GM23338 (cell line): ENCODE data around the gene KDM6A. TPM values are rescaled to one million over a fixed set of nuclear protein-coding genes. Genes with fewer than 3 reads are reported as not detected.

Experiments used
- ATAC-seq: fragments of 200-7000 bp; cut with Tn5 transposase; 3 replicates; pipeline ENCODE4 v1.9.1; 2020
- DNase-seq: peaks from one replicate; pipeline ENCODE4 v3.0.0-alpha.2; 2015; ENCODE audit warnings: low spot score
- H2AFZ ChIP-seq: fragments of 200-600 bp; sonication (generic); 2 replicates; pipeline ENCODE4 v1.8.0; 2016; ENCODE audit warnings: antibody characterized with exemption, mild to moderate bottlenecking, moderate library complexity
- H3F3A ChIP-seq: fragments of 200-600 bp; sonication (generic); replicated peaks from 2 replicates; pipeline ENCODE4 v1.8.0; 2017; ENCODE audit warnings: antibody characterized with exemption, mixed run types, low read depth
- H3K27ac ChIP-seq: fragments of 200-600 bp; sonication (generic); 2 replicates; pipeline ENCODE4 v1.6.1; 2016; ENCODE audit warnings: low read depth
- H3K27me3 ChIP-seq: fragments of 200-600 bp; sonication (generic); 2 replicates; pipeline ENCODE4 v1.8.0; 2016; ENCODE audit warnings: mild to moderate bottlenecking, mixed run types, moderate library complexity; ENCODE audit not compliant: insufficient read depth
- H3K36me3 ChIP-seq: fragments of 200-600 bp; sonication (generic); 2 replicates; pipeline ENCODE4 v1.8.0; 2016; ENCODE audit warnings: mild to moderate bottlenecking; ENCODE audit not compliant: insufficient read depth
- H3K4me1 ChIP-seq: fragments of 200-600 bp; sonication (generic); 2 replicates; pipeline ENCODE4 v1.8.0; 2016; ENCODE audit warnings: mild to moderate bottlenecking, moderate library complexity; ENCODE audit not compliant: insufficient read depth
- H3K4me2 ChIP-seq: fragments of 200-600 bp; sonication (generic); 2 replicates; pipeline ENCODE4 v1.7.1; 2017; ENCODE audit warnings: mixed run types
- H3K4me3 ChIP-seq: fragments of 200-600 bp; sonication (generic); 2 replicates; pipeline ENCODE4 v1.6.1; 2016; ENCODE audit warnings: mixed run types
- H3K79me2 ChIP-seq: fragments of 200-600 bp; sonication (generic); replicated peaks from 2 replicates; pipeline ENCODE4 v1.8.0; 2017; ENCODE audit warnings: mild to moderate bottlenecking; ENCODE audit not compliant: insufficient read depth
- H3K9me2 ChIP-seq: fragments of 200-600 bp; sonication (generic); 2 replicates; pipeline ENCODE4 v1.8.0; 2017; ENCODE audit not compliant: insufficient read depth
- H4K20me1 ChIP-seq: fragments of 200-600 bp; sonication (generic); replicated peaks from 2 replicates; pipeline ENCODE4 v1.8.0; 2017; ENCODE audit warnings: mild to moderate bottlenecking; ENCODE audit not compliant: insufficient read depth
- H3K27ac Mint-ChIP-seq: 2 replicates; pipeline ENCODE4 v1.8.0; 2020; ENCODE audit warnings: inconsistent platforms, mild to moderate bottlenecking, moderate library complexity, mixed read lengths
- H3K27me3 Mint-ChIP-seq: 3 replicates; pipeline ENCODE4 v1.8.0; 2022; ENCODE audit warnings: low read depth, mild to moderate bottlenecking, moderate library complexity, mixed read lengths, inconsistent platforms; ENCODE audit not compliant: insufficient read depth, poor library complexity
- H3K36me3 Mint-ChIP-seq: 3 replicates; pipeline ENCODE4 v1.8.0; 2021; ENCODE audit warnings: low read depth, mild to moderate bottlenecking, inconsistent platforms, moderate library complexity, mixed read lengths
- H3K4me1 Mint-ChIP-seq: 3 replicates; pipeline ENCODE4 v1.8.0; 2020; ENCODE audit warnings: mild to moderate bottlenecking, inconsistent platforms, mixed read lengths
- H3K4me3 Mint-ChIP-seq: 3 replicates; pipeline ENCODE4 v1.8.0; 2021; ENCODE audit warnings: moderate library complexity, mild to moderate bottlenecking, inconsistent platforms, mixed read lengths
- H3K9me3 Mint-ChIP-seq: 3 replicates; pipeline ENCODE4 v1.8.0; 2020; ENCODE audit warnings: moderate library complexity, mild to moderate bottlenecking, inconsistent platforms, mixed read lengths
- CREB1 ChIP-seq: fragments of 250-450 bp; sonication (Bioruptor Pico); IDR thresholded peaks from 2 replicates; pipeline ENCODE4 v1.5.0; 2020; ENCODE audit warnings: low read depth, mild to moderate bottlenecking, moderate library complexity
- EZH2phosphoT487 ChIP-seq: fragments of 200-600 bp; sonication (generic); IDR thresholded peaks from one replicate; pipeline ENCODE4 v1.8.1; 2018; ENCODE audit warnings: antibody characterized with exemption; ENCODE audit not compliant: unreplicated experiment
- JUNB ChIP-seq: IDR thresholded peaks from one replicate; pipeline ENCODE4 v1.6.1; 2016; ENCODE audit warnings: antibody characterized with exemption; ENCODE audit not compliant: unreplicated experiment
- NANOG ChIP-seq: IDR thresholded peaks from 2 replicates; pipeline ENCODE4 v1.6.1; 2016; ENCODE audit warnings: antibody characterized with exemption, borderline replicate concordance
- STAT1 ChIP-seq: IDR thresholded peaks from one replicate; pipeline ENCODE4 v1.6.1; 2016; ENCODE audit warnings: antibody characterized with exemption; ENCODE audit not compliant: unreplicated experiment
- ZNF331 ChIP-seq: fragments of 250-450 bp; sonication (Bioruptor Pico); IDR thresholded peaks from 2 replicates; pipeline ENCODE4 v1.5.0; 2020; ENCODE audit warnings: low read depth, mild to moderate bottlenecking, moderate library complexity
- polyA plus RNA-seq: library from polyadenylated mRNA; unstranded; fragments of >200 nt; fragmentation: Nextera tagmentation; extraction: Ambion mirVana; gene quantifications from 2 replicates; pipeline ENCODE4 v1.2.1, GENCODE V29; 2016
- total RNA-seq: library from RNA; depleted of rRNA; stranded (reverse); fragments of >200 nt; shearing (Covaris generic); gene quantifications from 2 replicates; pipeline ENCODE4 v1.2.3, GENCODE V29; 2014
- TF ChIP-seq, protein P1 (sequence below): IDR thresholded peaks from 2 replicates; pipeline ENCODE4 v1.6.1; 2016; ENCODE audit warnings: antibody characterized with exemption
- TF ChIP-seq, protein P2 (sequence below), 2 experiments: fragments of 200-600 bp in 1 of 2; sonication (generic) in 1 of 2; conservative IDR thresholded peaks; 2 replicates each; pipeline versions ENCODE4 v1.5.1 to v1.6.1; 2016 to 2017; ENCODE audit warnings: antibody characterized with exemption in 2 of 2, low read depth in 2 of 2, mild to moderate bottlenecking in 2 of 2, moderate library complexity in 1 of 2
- TF ChIP-seq, protein P3 (sequence below): fragments of 250-450 bp; sonication (Bioruptor Pico); IDR thresholded peaks from 2 replicates; pipeline ENCODE4 v1.5.0; 2020; ENCODE audit warnings: mild to moderate bottlenecking, moderate library complexity

KDM6A gene
- total and polyA plus RNA-seq, 2 experiments from 2014 or later, result 22.8 to 102 TPM

DNA sequence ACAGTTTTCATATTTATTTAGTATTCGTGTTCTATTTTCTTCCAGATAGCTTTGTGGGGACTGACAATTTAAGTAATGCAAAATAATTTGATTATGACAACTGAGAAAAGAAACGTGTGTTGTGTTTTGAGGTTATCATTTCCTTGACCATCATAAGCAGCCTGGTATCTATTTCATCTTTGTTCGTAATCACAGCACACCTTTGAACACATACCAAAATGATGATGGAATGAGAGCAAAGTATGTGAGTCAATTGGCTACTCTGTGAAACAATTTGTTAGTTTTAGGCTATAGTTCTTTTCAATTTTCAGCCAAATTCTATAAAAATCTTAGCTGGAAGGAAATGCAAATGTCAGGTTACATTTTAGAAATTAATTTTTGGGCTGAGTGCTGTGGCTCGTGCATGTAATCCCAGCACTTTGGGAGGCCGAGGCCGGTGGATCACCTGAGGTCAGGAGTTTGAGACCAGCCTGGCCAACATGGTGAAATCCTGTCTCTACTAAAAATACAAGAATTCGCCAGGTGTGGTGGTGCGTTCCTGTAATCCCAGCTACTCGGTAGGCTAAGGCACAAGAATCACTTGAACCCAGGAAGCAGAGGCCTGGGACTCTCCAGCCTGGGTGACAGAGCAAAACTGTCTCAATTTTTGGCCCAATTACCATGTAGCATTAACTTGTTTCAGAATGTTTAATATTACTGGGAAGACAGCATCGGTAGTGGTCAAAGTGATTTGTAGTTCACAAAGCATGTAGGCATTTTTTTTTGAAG lies 30.3 kb upstream of the KDM6A start (continued):
- TF ChIP-seq, protein P1, sequence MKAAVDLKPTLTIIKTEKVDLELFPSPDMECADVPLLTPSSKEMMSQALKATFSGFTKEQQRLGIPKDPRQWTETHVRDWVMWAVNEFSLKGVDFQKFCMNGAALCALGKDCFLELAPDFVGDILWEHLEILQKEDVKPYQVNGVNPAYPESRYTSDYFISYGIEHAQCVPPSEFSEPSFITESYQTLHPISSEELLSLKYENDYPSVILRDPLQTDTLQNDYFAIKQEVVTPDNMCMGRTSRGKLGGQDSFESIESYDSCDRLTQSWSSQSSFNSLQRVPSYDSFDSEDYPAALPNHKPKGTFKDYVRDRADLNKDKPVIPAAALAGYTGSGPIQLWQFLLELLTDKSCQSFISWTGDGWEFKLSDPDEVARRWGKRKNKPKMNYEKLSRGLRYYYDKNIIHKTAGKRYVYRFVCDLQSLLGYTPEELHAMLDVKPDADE, result no peak
- TF ChIP-seq, protein P2, sequence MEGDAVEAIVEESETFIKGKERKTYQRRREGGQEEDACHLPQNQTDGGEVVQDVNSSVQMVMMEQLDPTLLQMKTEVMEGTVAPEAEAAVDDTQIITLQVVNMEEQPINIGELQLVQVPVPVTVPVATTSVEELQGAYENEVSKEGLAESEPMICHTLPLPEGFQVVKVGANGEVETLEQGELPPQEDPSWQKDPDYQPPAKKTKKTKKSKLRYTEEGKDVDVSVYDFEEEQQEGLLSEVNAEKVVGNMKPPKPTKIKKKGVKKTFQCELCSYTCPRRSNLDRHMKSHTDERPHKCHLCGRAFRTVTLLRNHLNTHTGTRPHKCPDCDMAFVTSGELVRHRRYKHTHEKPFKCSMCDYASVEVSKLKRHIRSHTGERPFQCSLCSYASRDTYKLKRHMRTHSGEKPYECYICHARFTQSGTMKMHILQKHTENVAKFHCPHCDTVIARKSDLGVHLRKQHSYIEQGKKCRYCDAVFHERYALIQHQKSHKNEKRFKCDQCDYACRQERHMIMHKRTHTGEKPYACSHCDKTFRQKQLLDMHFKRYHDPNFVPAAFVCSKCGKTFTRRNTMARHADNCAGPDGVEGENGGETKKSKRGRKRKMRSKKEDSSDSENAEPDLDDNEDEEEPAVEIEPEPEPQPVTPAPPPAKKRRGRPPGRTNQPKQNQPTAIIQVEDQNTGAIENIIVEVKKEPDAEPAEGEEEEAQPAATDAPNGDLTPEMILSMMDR (conservative IDR thresholded peaks at IDR 0.05; ENCODE audit: low read depth in 2 of 2), result no peak
- no peak for TF ChIP-seq ZNF331 (CRISPR knock-in tag)
- no peak for TF ChIP-seq EZH2phosphoT487
- TF ChIP-seq CREB1 (CRISPR knock-in tag), result no peak
- TF ChIP-seq NANOG, result no peak
- TF ChIP-seq JUNB, result no peak
- no peak for TF ChIP-seq STAT1

DNA sequence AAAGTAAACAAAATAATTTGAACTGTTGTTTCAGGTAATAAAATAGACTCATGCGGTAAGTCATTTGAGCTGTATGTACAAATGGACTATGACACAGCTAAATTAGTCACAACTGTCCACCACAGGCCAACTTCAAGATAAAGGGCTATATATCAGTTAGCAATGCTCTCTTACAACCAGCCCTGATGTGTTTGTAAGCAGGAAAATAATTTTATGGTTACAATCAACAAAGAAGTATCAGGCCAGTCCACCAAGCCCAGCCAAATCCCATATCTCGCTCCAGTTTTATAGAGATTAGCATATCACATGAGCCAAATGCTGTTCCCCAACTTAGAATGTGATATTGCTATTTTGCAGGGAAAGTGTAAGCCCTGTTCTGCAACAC lies 29.7 kb upstream of the KDM6A start:
- DNase-seq (no peak), ATAC-seq (no peak)
- Histone ChIP-seq H3K4me2 (no peak overlapping the region), H3K27ac (no peak overlapping the region), H3K79me2 (no peaks in the 10 kb centered on the region), H3K27me3 (no peaks in the 10 kb centered on the region), H3K4me1 (no peaks in the 10 kb centered on the region), H4K20me1 (no peaks in the 10 kb centered on the region), H3K9me2 (no peaks in the 10 kb centered on the region), H3K4me3 (no peak overlapping the region), H2AFZ (no peak overlapping the region), H3F3A (no peaks in the 10 kb centered on the region), H3K36me3 (no peaks in the 10 kb centered on the region)
- H3K27me3 Mint-ChIP-seq, result peaks cover 2% of the 10 kb centered on the region
- H3K36me3 Mint-ChIP-seq, result no peaks in the 10 kb centered on the region
- TF ChIP-seq, protein P3, sequence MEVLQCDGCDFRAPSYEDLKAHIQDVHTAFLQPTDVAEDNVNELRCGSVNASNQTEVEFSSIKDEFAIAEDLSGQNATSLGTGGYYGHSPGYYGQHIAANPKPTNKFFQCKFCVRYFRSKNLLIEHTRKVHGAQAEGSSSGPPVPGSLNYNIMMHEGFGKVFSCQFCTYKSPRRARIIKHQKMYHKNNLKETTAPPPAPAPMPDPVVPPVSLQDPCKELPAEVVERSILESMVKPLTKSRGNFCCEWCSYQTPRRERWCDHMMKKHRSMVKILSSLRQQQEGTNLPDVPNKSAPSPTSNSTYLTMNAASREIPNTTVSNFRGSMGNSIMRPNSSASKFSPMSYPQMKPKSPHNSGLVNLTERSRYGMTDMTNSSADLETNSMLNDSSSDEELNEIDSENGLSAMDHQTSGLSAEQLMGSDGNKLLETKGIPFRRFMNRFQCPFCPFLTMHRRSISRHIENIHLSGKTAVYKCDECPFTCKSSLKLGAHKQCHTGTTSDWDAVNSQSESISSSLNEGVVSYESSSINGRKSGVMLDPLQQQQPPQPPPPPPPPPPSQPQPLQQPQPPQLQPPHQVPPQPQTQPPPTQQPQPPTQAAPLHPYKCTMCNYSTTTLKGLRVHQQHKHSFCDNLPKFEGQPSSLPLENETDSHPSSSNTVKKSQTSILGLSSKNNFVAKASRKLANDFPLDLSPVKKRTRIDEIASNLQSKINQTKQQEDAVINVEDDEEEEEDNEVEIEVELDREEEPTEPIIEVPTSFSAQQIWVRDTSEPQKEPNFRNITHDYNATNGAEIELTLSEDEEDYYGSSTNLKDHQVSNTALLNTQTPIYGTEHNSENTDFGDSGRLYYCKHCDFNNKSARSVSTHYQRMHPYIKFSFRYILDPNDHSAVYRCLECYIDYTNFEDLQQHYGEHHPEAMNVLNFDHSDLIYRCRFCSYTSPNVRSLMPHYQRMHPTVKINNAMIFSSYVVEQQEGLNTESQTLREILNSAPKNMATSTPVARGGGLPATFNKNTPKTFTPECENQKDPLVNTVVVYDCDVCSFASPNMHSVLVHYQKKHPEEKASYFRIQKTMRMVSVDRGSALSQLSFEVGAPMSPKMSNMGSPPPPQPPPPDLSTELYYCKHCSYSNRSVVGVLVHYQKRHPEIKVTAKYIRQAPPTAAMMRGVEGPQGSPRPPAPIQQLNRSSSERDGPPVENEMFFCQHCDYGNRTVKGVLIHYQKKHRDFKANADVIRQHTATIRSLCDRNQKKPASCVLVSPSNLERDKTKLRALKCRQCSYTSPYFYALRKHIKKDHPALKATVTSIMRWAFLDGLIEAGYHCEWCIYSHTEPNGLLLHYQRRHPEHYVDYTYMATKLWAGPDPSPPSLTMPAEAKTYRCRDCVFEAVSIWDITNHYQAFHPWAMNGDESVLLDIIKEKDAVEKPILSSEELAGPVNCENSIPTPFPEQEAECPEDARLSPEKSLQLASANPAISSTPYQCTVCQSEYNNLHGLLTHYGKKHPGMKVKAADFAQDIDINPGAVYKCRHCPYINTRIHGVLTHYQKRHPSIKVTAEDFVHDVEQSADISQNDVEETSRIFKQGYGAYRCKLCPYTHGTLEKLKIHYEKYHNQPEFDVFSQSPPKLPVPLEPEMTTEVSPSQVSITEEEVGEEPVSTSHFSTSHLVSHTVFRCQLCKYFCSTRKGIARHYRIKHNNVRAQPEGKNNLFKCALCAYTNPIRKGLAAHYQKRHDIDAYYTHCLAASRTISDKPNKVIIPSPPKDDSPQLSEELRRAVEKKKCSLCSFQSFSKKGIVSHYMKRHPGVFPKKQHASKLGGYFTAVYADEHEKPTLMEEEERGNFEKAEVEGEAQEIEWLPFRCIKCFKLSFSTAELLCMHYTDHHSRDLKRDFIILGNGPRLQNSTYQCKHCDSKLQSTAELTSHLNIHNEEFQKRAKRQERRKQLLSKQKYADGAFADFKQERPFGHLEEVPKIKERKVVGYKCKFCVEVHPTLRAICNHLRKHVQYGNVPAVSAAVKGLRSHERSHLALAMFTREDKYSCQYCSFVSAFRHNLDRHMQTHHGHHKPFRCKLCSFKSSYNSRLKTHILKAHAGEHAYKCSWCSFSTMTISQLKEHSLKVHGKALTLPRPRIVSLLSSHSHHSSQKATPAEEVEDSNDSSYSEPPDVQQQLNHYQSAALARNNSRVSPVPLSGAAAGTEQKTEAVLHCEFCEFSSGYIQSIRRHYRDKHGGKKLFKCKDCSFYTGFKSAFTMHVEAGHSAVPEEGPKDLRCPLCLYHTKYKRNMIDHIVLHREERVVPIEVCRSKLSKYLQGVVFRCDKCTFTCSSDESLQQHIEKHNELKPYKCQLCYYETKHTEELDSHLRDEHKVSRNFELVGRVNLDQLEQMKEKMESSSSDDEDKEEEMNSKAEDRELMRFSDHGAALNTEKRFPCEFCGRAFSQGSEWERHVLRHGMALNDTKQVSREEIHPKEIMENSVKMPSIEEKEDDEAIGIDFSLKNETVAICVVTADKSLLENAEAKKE (CRISPR knock-in tag), result no peak
- TF ChIP-seq, protein P1, result no peak
- TF ChIP-seq JUNB, result no peak
- H3K27ac Mint-ChIP-seq, result no peak overlapping the region
- no peaks in the 10 kb centered on the region; the same call in 2 of the 3 replicates for H3K9me3 Mint-ChIP-seq
- no peaks in the 10 kb centered on the region for H3K4me1 Mint-ChIP-seq
- no peak overlapping the region for H3K4me3 Mint-ChIP-seq
